NCI-H1048 (cell line): Measurements from ENCODE around the gene PSG6.
"Not testable (repeated sequence)": the region's sequence is repeated elsewhere in the genome, so short reads cannot be mapped to it uniquely, and the experiment has no call there.

Experiments used
- DNase-seq: peaks from one replicate; lab custom pipeline; 2025; lab: John Stamatoyannopoulos, UW

The PSG6 gene

GRCh38 chr19:42906162-42906561 lies 11.5 kb downstream of the PSG6 start:
- not testable (repeated sequence) for DNase-seq

- DNase-seq: not testable (repeated sequence)
These were observed 17.1 kb downstream of the PSG6 start for GRCh38 chr19:42900561-42900960.

- not testable (repeated sequence) for DNase-seq
These were observed 18.0 kb downstream of the PSG6 start for GRCh38 chr19:42899674-42900073.

GRCh38 chr19:42899110-42899509 lies 18.6 kb downstream of the PSG6 start:
- DNase-seq: not testable (repeated sequence)

GRCh38 chr19:42898656-42899055 lies 19.0 kb downstream of the PSG6 start:
- not testable (repeated sequence) for DNase-seq

GRCh38 chr19:42897729-42898128 lies 20.0 kb downstream of the PSG6 start:
- DNase-seq: not testable (repeated sequence)

GRCh38 chr19:42890446-42890845 lies 27.2 kb downstream of the PSG6 start:
- DNase-seq: not testable (repeated sequence)

- DNase-seq: not testable (repeated sequence)
These were observed 29.7 kb downstream of the PSG6 start for GRCh38 chr19:42887876-42888445.

- not testable (repeated sequence) for DNase-seq
These were observed 35.0 kb downstream of the PSG6 start for GRCh38 chr19:42882730-42883129.

- not testable (repeated sequence) for DNase-seq
These were observed 35.7 kb downstream of the PSG6 start for GRCh38 chr19:42882010-42882409.

- not testable (repeated sequence) for DNase-seq
These were observed 36.4 kb downstream of the PSG6 start for GRCh38 chr19:42881279-42881678.

- not testable (repeated sequence) for DNase-seq
These were observed 37.1 kb downstream of the PSG6 start for GRCh38 chr19:42880621-42881020.

- DNase-seq: no peak
These were observed 38.1 kb downstream of the PSG6 start, which contains the start of gene PSG1 for GRCh38 chr19:42879613-42880012. PSG1 (minus strand) TSS chr19:42879713; CDS start chr19:42879581, 132 bp downstream.

- not testable (repeated sequence) for DNase-seq
These were observed 41.1 kb downstream of the PSG6 start for GRCh38 chr19:42876596-42876995.

GRCh38 chr19:42875881-42876280 lies 41.8 kb downstream of the PSG6 start:
- not testable (repeated sequence) for DNase-seq

- not testable (repeated sequence) for DNase-seq
These were observed 42.5 kb downstream of the PSG6 start for GRCh38 chr19:42874901-42875813.

- not testable (repeated sequence) for DNase-seq
These were observed 43.6 kb downstream of the PSG6 start for GRCh38 chr19:42874136-42874535.

- DNase-seq: no peak
These were observed 45.1 kb downstream of the PSG6 start for GRCh38 chr19:42872608-42873007.

GRCh38 chr19:42857544-42857867 lies 60.2 kb downstream of the PSG6 start:
- no peak for DNase-seq

GRCh38 chr19:42856866-42857543 lies 60.7 kb downstream of the PSG6 start:
- DNase-seq: not testable (repeated sequence)

- DNase-seq: not testable (repeated sequence)
These were observed 62.9 kb downstream of the PSG6 start for GRCh38 chr19:42854745-42855144.

GRCh38 chr19:42853231-42853630 lies 64.5 kb downstream of the PSG6 start:
- not testable (repeated sequence) for DNase-seq

- not testable (repeated sequence) for DNase-seq
These were observed 64.9 kb downstream of the PSG6 start for GRCh38 chr19:42852821-42853220.
